B cell (primary cell): Measurements from ENCODE around the gene CYGB. TPM values are rescaled to one million over a fixed set of nuclear protein-coding genes. Genes with fewer than 3 reads are reported as not detected.

Experiments
- ATAC-seq: fragments of 200-7000 bp; cut with Tn5 transposase; one replicate; pipeline ENCODE4 v1.10.0; 2021; ENCODE audit warnings: low read depth, mild to moderate bottlenecking, moderate number of reproducible peaks, moderate library complexity
- CTCF ChIA-PET: fragments of 350-600 bp; sonication (Branson Sonifier 250); formaldehyde crosslinking; loops from one replicate; lab custom pipeline; 2021; ENCODE audit warnings: antibody characterized with exemption, inconsistent platforms; lab: Charles Lee
- POLR2A ChIA-PET: fragments of 350-600 bp; sonication (Branson Sonifier 250); formaldehyde crosslinking; loops from one replicate; lab custom pipeline; 2021; ENCODE audit warnings: antibody characterized with exemption; lab: Charles Lee
- DNase-seq: peaks from one replicate; pipeline ENCODE4 v3.0.0; 2013
- H2AFZ ChIP-seq: 2 replicates; pipeline ENCODE4 v1.6.1; 2012; ENCODE audit warnings: mild to moderate bottlenecking, low read depth, low read length; ENCODE audit not compliant: insufficient read depth, poor library complexity, severe bottlenecking
- H3K27ac ChIP-seq, 2 donors: 1 replicate in 1 of 2; 2 replicates in 1 of 2; pipeline ENCODE4 v1.5.1; 2012 to 2013; ENCODE audit warnings: low read length in 2 of 2, mild to moderate bottlenecking in 2 of 2, moderate library complexity in 1 of 2
- H3K27me3 ChIP-seq, 4 experiments: fragments of 200-600 bp in 1 of 4; sonication (generic) in 1 of 4; replicated peaks in 1 of 4; 1 replicate in 2 of 4; 2 replicates in 2 of 4; pipeline versions ENCODE4 v1.6.1 to v1.7.0; 2013 to 2016; ENCODE audit warnings: low read length in 3 of 4, mild to moderate bottlenecking in 2 of 4, mixed read lengths in 1 of 4, moderate library complexity in 1 of 4; ENCODE audit not compliant: insufficient read depth in 4 of 4, control insufficient read depth in 3 of 4; ENCODE audit errors: control extremely low read depth in 1 of 4
- H3K36me3 ChIP-seq, 2 experiments: replicated peaks in 1 of 2; 1 replicate in 1 of 2; 2 replicates in 1 of 2; pipeline versions ENCODE4 v1.6.1 to v1.7.1; 2013; ENCODE audit warnings: low read length in 1 of 2; ENCODE audit not compliant: insufficient read depth in 2 of 2, control insufficient read depth in 1 of 2; ENCODE audit errors: control extremely low read depth in 1 of 2, extremely low read depth in 1 of 2
- H3K4me1 ChIP-seq, 2 donors: fragments of 200-600 bp in 1 of 2; sonication (generic) in 1 of 2; 1 replicate in 1 of 2; 2 replicates in 1 of 2; pipeline versions ENCODE4 v1.5.1 to v1.6.1; 2013 to 2017; ENCODE audit warnings: low read length in 2 of 2; ENCODE audit not compliant: control insufficient read depth in 2 of 2, insufficient read depth in 2 of 2
- H3K4me2 ChIP-seq: replicated peaks from 2 replicates; pipeline ENCODE3; 2012; ENCODE audit warnings: mild to moderate bottlenecking, low read depth, low read length; ENCODE audit not compliant: poor library complexity, severe bottlenecking
- H3K4me3 ChIP-seq, 5 experiments: fragments of 200-600 bp in 1 of 5; sonication (generic) in 1 of 5; 1 replicate in 3 of 5; 2 replicates in 2 of 5; pipeline versions ENCODE4 v1.5.1 to v1.7.0; 2011 to 2016; ENCODE audit warnings: low read length in 4 of 5, mild to moderate bottlenecking in 4 of 5, low read depth in 2 of 5, control low read depth in 1 of 5, moderate library complexity in 1 of 5; ENCODE audit not compliant: insufficient read depth in 1 of 5; ENCODE audit errors: control extremely low read depth in 1 of 5, extremely low read depth in 1 of 5
- H3K79me2 ChIP-seq: fragments of 200-600 bp; sonication (generic); one replicate; pipeline ENCODE4 v1.6.0; 2016; ENCODE audit warnings: low read length; ENCODE audit not compliant: control insufficient read depth, insufficient read depth
- H3K9ac ChIP-seq: fragments of 200-600 bp; sonication (generic); 2 replicates; pipeline ENCODE4 v1.6.1; 2017; ENCODE audit warnings: mild to moderate bottlenecking, low read length, moderate library complexity
- H3K9me3 ChIP-seq, 3 donors: one replicate each; pipeline versions ENCODE4 v1.6.1 to v1.7.1; 2013; ENCODE audit warnings: low read length in 2 of 3; ENCODE audit not compliant: control insufficient read depth in 2 of 3, insufficient read depth in 1 of 3; ENCODE audit errors: control extremely low read depth in 1 of 3
- H4K20me1 ChIP-seq: 2 replicates; pipeline ENCODE4 v1.6.0; 2012; ENCODE audit warnings: mild to moderate bottlenecking, low read length; ENCODE audit not compliant: insufficient read depth, control insufficient read depth, poor library complexity, severe bottlenecking
- H3K27ac Mint-ChIP-seq: one replicate; pipeline ENCODE4 v1.8.0; 2021; ENCODE audit warnings: mixed read lengths
- H3K27me3 Mint-ChIP-seq: one replicate; pipeline ENCODE4 v1.8.0; 2021; ENCODE audit warnings: mixed read lengths
- H3K4me1 Mint-ChIP-seq: one replicate; pipeline ENCODE4 v1.8.0; 2021; ENCODE audit warnings: mixed read lengths
- H3K4me3 Mint-ChIP-seq: one replicate; pipeline ENCODE4 v1.8.0; 2021; ENCODE audit warnings: mixed read lengths
- H3K9me3 Mint-ChIP-seq: one replicate; pipeline ENCODE4 v1.8.0; 2022; ENCODE audit warnings: mixed read lengths; ENCODE audit not compliant: insufficient read depth
- EZH2 ChIP-seq: IDR thresholded peaks from 2 replicates; pipeline ENCODE4 v1.6.1; 2012; ENCODE audit warnings: borderline replicate concordance, low read depth, mild to moderate bottlenecking, moderate library complexity, low read length; ENCODE audit not compliant: insufficient read depth, poor library complexity, severe bottlenecking
- WGBS: methylation state at CpG from one replicate; pipeline ENCODE4 v1.1.5; 2013; ENCODE audit warnings: missing lambda C conversion rate; ENCODE audit not compliant: insufficient coverage; 5-methylcytosine and 5-hydroxymethylcytosine counted together
- intact Hi-C: fragments of 100-400 bp; cut with micrococcal nuclease; formaldehyde crosslinking; loops from one replicate; pipeline ENCODE4 v1.10.0; 2022
- polyA plus RNA-seq: library from polyadenylated mRNA; depleted of rRNA; stranded (reverse); fragments of >200 nt; gene quantifications from 2 replicates; pipeline ENCODE4 v1.2.3, GENCODE V29; 2012
- total RNA-seq, 2 donors: library from RNA; stranded (reverse); fragments of 120-200 nt in 1 of 2; gene quantifications; 1 replicate in 1 of 2; 2 replicates in 1 of 2; pipeline versions ENCODE4 v1.2.3 to v1.2.4, GENCODE V29; 2013 to 2022
- TF ChIP-seq, protein P1 (sequence below): fragments of 200-600 bp; IDR thresholded peaks from one replicate; pipeline ENCODE4 v1.8.0; 2022; ENCODE audit warnings: antibody characterized with exemption, mild to moderate bottlenecking

CYGB gene
- total and polyA plus RNA-seq, 2 donors (not counting 1 experiment from before 2014, with no cell fraction given): 0.42 to 2.7 TPM

DNA sequence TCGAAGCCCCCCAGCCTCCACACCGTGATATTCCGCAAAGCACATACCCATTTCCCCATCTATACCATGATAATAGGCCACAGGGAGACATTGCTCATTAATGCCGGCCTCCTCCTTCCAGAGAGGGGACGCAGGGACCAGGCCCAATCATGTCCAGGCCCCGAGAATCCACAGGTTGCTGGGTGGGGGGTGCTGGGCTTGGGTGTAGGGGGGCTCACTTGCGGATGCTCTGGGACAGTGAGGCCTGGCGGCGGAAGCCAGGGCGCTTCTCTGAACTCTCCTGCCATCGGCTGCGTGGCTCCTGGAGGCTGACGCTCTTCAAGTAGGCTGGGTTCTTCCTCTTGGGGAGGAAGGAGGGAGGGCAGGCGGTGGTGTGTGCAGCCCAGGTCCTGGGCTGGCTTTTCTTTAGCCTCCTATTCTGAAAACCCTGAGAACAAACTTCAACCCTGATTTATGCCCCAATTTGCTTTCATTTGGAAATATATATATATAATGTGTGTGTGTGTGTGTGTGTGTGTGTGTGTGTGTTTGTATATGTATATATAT, 57.9 kb downstream of the CYGB start:
- H3K9ac ChIP-seq: peak overlapping the region; percentile 49
- peaks cover 0 to 4% (median 0%) of the 10 kb centered on the region in 3 donors for H3K9me3 ChIP-seq
- peak overlapping the region; percentile 81 for H3K27ac Mint-ChIP-seq
- 84% methylated on average over 6 of the region's 14 CpGs for WGBS
- H3K36me3 ChIP-seq: peaks cover 0 to 53% of the 10 kb centered on the region in 2 experiments
- H3K27me3 ChIP-seq: no peaks in the 10 kb centered on the region
- ATAC-seq (no peak), DNase-seq (peak; percentile 54)
- H4K20me1 ChIP-seq: peaks cover 12% of the 10 kb centered on the region
- peaks cover 49 to 71% of the 10 kb centered on the region in 2 donors for H3K4me1 ChIP-seq
- peaks cover 33% of the 10 kb centered on the region for H3K79me2 ChIP-seq
- H3K4me3 ChIP-seq: peak overlapping the region in 2 of 5 experiments; percentile 46 to 47
- no peak for TF ChIP-seq EZH2
- TF ChIP-seq, protein P1, sequence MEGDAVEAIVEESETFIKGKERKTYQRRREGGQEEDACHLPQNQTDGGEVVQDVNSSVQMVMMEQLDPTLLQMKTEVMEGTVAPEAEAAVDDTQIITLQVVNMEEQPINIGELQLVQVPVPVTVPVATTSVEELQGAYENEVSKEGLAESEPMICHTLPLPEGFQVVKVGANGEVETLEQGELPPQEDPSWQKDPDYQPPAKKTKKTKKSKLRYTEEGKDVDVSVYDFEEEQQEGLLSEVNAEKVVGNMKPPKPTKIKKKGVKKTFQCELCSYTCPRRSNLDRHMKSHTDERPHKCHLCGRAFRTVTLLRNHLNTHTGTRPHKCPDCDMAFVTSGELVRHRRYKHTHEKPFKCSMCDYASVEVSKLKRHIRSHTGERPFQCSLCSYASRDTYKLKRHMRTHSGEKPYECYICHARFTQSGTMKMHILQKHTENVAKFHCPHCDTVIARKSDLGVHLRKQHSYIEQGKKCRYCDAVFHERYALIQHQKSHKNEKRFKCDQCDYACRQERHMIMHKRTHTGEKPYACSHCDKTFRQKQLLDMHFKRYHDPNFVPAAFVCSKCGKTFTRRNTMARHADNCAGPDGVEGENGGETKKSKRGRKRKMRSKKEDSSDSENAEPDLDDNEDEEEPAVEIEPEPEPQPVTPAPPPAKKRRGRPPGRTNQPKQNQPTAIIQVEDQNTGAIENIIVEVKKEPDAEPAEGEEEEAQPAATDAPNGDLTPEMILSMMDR: no peak
- peak overlapping the region; percentile 68 for H3K4me3 Mint-ChIP-seq
- H3K27ac ChIP-seq: peak overlapping the region; percentile 33 to 56
- H2AFZ ChIP-seq: no peak overlapping the region
- ChIA-PET POLR2A (interaction anchor here (0.5 to 23.6 kb wide), 5 partner anchors 12 to 42 kb away, joined by 4 to 478 read pairs (median 6); partner anchors contain the start of genes AANAT and RHBDF2), CTCF (interaction anchor here (1.0 to 15.5 kb wide), 7 partner anchors 12 to 26 kb away, joined by 4 to 256 read pairs (median 5); partner anchors contain the start of genes AANAT and RHBDF2)
- H3K9me3 Mint-ChIP-seq: no peaks in the 10 kb centered on the region
- intact Hi-C loops: no loop called here
- H3K4me1 Mint-ChIP-seq: peaks cover 59% of the 10 kb centered on the region
- no peaks in the 10 kb centered on the region for H3K27me3 Mint-ChIP-seq
- peak overlapping the region; percentile 74 for H3K4me2 ChIP-seq
